H1 (cell line): Measurements from ENCODE around the gene NR1H3. TPM values are rescaled to one million over a fixed set of nuclear protein-coding genes. Genes with fewer than 3 reads are reported as not detected.

Source experiments
- ATF2 ChIP-seq: IDR thresholded peaks from 2 replicates; pipeline ENCODE4 v1.6.1; 2012; ENCODE audit warnings: low read length, inconsistent platforms
- CHD2 ChIP-seq: IDR thresholded peaks from 2 replicates; pipeline ENCODE4 v1.6.1; 2012; ENCODE audit warnings: low read length, improper control_type of control experiment
- CHD7 ChIP-seq: fragments of 300-600 bp; sonication (generic); IDR thresholded peaks from 2 replicates; pipeline ENCODE4 v1.7.1; 2012; ENCODE audit warnings: low read length, moderate library complexity, mild to moderate bottlenecking, inconsistent platforms; ENCODE audit not compliant: insufficient replicate concordance
- JUND ChIP-seq: IDR thresholded peaks from 2 replicates; pipeline ENCODE4 v1.6.1; 2011; ENCODE audit warnings: mild to moderate bottlenecking, improper control_type of control experiment, low read length
- NANOG ChIP-seq: IDR thresholded peaks from 2 replicates; pipeline ENCODE4 v1.6.1; 2011; ENCODE audit warnings: low read length, low read depth, mild to moderate bottlenecking, inconsistent platforms; ENCODE audit not compliant: insufficient read depth, poor library complexity, severe bottlenecking
- YY1 ChIP-seq: IDR thresholded peaks from 2 replicates; pipeline ENCODE4 v1.6.1; 2011; ENCODE audit warnings: low read depth, mild to moderate bottlenecking, low read length
- ZNF274 ChIP-seq: IDR thresholded peaks from 2 replicates; pipeline ENCODE4 v1.7.0; 2012; ENCODE audit warnings: low read length, borderline replicate concordance; ENCODE audit errors: extremely low read depth
- polyA plus RNA-seq, 7 experiments: library from polyadenylated mRNA; depleted of rRNA in 3 of 7; stranded (reverse) in 5 of 7; unstranded in 2 of 7; fragments of >200 nt in 5 of 7; fragments of 200-250 nt in 2 of 7; gene quantifications; 1 replicate in 5 of 7; 2 replicates in 1 of 7; 4 replicates in 1 of 7; pipeline versions ENCODE4 v1.2.1 to v1.2.3, GENCODE V29; 2011 to 2013; ENCODE audit warnings: missing spikeins in 2 of 7, mixed read lengths in 2 of 7
- total RNA-seq: library from RNA; stranded (reverse); fragmentation: NEBNext Ultra II Directional; extraction: Animal tissue kit (Norgen Biotek cat#: 25700); gene quantifications from 2 replicates; pipeline ENCODE4 v1.2.1, GENCODE V29; 2021

The NR1H3 gene
- total and polyA plus RNA-seq, 2 of the 8 experiments (the other 6 are each of a cell fraction or from before 2014, with no cell fraction given), result 19.9 to 42.1 TPM

- TF ChIP-seq CHD7 (no peak), JUND (peak; percentile 83), CHD2 (peak; percentile 22; the same call in 1 of the 2 replicates), NANOG (no peak), ATF2 (no peak), YY1 (no peak), ZNF274 (no peak)
Measured at GRCh38 chr11:47269002-47269828, 11.4 kb downstream of the NR1H3 start (continued).
